Caco-2 (cell line): ENCODE data around the gene SRM. TPM values are rescaled to one million over a fixed set of nuclear protein-coding genes. Genes with fewer than 3 reads are reported as not detected.
"Not testable (repeated sequence)": the region's sequence is repeated elsewhere in the genome, so short reads cannot be mapped to it uniquely, and the experiment has no call there.

Experiments
- BruUV-seq: library from RNA; stranded (reverse); fragments of 400-500 nt; replicated peaks from 2 replicates; lab custom pipeline; 2021; lab: Mats Ljungman, UMichigan
- CTCF ChIA-PET: fragments of 300-600 bp; sonication (Branson Sonifier 250); formaldehyde crosslinking; loops from one replicate; lab custom pipeline; 2022; ENCODE audit warnings: antibody characterized with exemption; lab: Charles Lee
- POLR2A ChIA-PET: fragments of 300-600 bp; sonication (Branson Sonifier 250); formaldehyde crosslinking; loops from one replicate; lab custom pipeline; 2022; ENCODE audit warnings: antibody characterized with exemption; lab: Charles Lee
- DNase-seq, 2 experiments: peaks; one replicate each; pipeline versions ENCODE4 v3.0.0 to v3.0.0-alpha.2; 2020 to 2022
- H3K27me3 ChIP-seq: replicated peaks from 2 replicates; pipeline ENCODE4 v1.6.0; 2011; ENCODE audit warnings: low read length; ENCODE audit not compliant: control insufficient read depth, insufficient read depth
- H3K36me3 ChIP-seq: 2 replicates; pipeline ENCODE4 v1.5.1; 2011; ENCODE audit warnings: low read length; ENCODE audit not compliant: control insufficient read depth, insufficient read depth
- H3K4me1 ChIP-seq: fragments of 250-450 bp; sonication (Bioruptor Pico); 2 replicates; pipeline ENCODE4 v1.5.1; 2020; ENCODE audit warnings: mild to moderate bottlenecking
- H3K4me3 ChIP-seq: 2 replicates; pipeline ENCODE4 v1.5.1; 2011; ENCODE audit warnings: low read depth, mild to moderate bottlenecking, control low read depth, low read length
- H3K9me3 ChIP-seq: fragments of 250-450 bp; sonication (Bioruptor Pico); 2 replicates; pipeline ENCODE4 v1.5.1; 2020; ENCODE audit warnings: mild to moderate bottlenecking, moderate library complexity
- H3K27ac Mint-ChIP-seq: one replicate; pipeline ENCODE4 v1.8.0; 2022; ENCODE audit warnings: mixed read lengths; ENCODE audit not compliant: unreplicated experiment
- H3K27me3 Mint-ChIP-seq: one replicate; pipeline ENCODE4 v1.8.0; 2022; ENCODE audit warnings: mixed read lengths; ENCODE audit not compliant: insufficient read depth, unreplicated experiment
- H3K36me3 Mint-ChIP-seq: one replicate; pipeline ENCODE4 v1.8.0; 2022; ENCODE audit warnings: mild to moderate bottlenecking, mixed read lengths; ENCODE audit not compliant: insufficient read depth, unreplicated experiment
- H3K4me1 Mint-ChIP-seq: one replicate; pipeline ENCODE4 v1.8.0; 2022; ENCODE audit warnings: low read depth, mixed read lengths; ENCODE audit not compliant: unreplicated experiment
- H3K4me3 Mint-ChIP-seq: one replicate; pipeline ENCODE4 v1.8.0; 2022; ENCODE audit warnings: mild to moderate bottlenecking, moderate library complexity, mixed read lengths; ENCODE audit not compliant: unreplicated experiment
- H3K9me3 Mint-ChIP-seq: one replicate; pipeline ENCODE4 v1.8.0; 2022; ENCODE audit warnings: mixed read lengths; ENCODE audit not compliant: unreplicated experiment
- intact Hi-C: fragments of 100-400 bp; cut with micrococcal nuclease; formaldehyde crosslinking; loops from one replicate; pipeline ENCODE4 v1.10.0; 2022; ENCODE audit not compliant: unreplicated experiment
- total RNA-seq: library from RNA; stranded (reverse); gene quantifications from 2 replicates; pipeline ENCODE4 v1.2.3, GENCODE V29; 2022
- TF ChIP-seq, protein P1 (sequence below), 2 experiments: fragments of 200-600 bp in 1 of 2; IDR thresholded peaks; 1 replicate in 1 of 2; 2 replicates in 1 of 2; pipeline versions ENCODE4 v1.5.1 to v1.8.0; 2011 to 2022; ENCODE audit warnings: antibody characterized with exemption in 1 of 2, control low read depth in 1 of 2, inconsistent platforms in 1 of 2, low read depth in 1 of 2, low read length in 1 of 2, mild to moderate bottlenecking in 1 of 2, moderate library complexity in 1 of 2; ENCODE audit not compliant: insufficient read depth in 1 of 2, severe bottlenecking in 1 of 2, unreplicated experiment in 1 of 2

Gene SRM
- total RNA-seq, 1 experiment from 2014 or later: 125 TPM

DNA sequence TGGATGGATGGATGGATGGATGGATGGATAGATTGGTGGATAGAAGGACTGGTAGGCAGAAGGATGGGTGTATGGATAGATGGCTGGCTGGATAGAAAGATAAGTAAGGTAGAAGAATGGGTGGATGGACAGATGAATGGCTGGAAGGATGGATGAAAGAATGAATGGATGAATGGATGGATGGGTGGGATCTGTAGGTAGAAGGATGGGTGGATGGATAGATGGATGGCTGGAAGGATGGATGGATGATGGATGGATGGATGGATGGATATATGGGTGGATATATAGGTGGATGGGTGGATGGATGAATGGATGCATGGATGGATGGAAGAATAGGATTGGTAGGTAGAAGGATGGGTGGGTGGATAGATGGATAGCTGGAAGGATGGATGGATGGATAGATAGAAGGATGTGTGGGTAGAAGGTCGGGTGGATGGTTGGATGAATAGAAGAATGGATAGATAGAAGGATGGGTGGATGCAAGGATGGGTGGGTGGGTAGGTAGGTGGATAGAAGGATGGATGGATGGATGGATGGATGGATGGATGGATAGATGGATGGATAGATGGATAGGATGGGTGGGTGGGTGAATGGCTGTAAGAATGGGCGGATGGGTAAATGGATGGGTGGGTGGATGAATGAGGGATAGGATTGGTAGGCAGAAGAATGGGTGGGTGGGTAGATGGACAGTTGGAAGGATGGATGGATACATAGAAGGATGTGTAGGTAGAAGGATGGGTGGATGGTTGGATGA lies 20.3 kb downstream of the SRM start:
- H3K27ac Mint-ChIP-seq: no peak overlapping the region
- ChIA-PET POLR2A (interaction anchor here (0.6 to 0.7 kb wide), 2 partner anchors 31 to 118 kb away, joined by 6 to 9 read pairs; no protein-coding TSS in a partner anchor), CTCF (interaction anchor here (0.6 kb wide), 1 partner anchor 637 kb away, joined by 5 read pairs; no protein-coding TSS in a partner anchor)
- H3K4me1 Mint-ChIP-seq: no peaks in the 10 kb centered on the region
- Histone ChIP-seq H3K27me3 (no peaks in the 10 kb centered on the region), H3K4me3 (no peak overlapping the region), H3K36me3 (no peaks in the 10 kb centered on the region), H3K9me3 (no peaks in the 10 kb centered on the region), H3K4me1 (no peaks in the 10 kb centered on the region)
- no peaks in the 10 kb centered on the region for H3K36me3 Mint-ChIP-seq
- no peak overlapping the region for H3K4me3 Mint-ChIP-seq
- no peaks in the 10 kb centered on the region for H3K27me3 Mint-ChIP-seq
- intact Hi-C loops: loop anchor here (5.0 kb wide), 1 partner anchor 608 kb away; no protein-coding TSS in a partner anchor
- no peak for DNase-seq
- H3K9me3 Mint-ChIP-seq: no peaks in the 10 kb centered on the region
- no TSS peak for BruUV-seq
- TF ChIP-seq, protein P1, sequence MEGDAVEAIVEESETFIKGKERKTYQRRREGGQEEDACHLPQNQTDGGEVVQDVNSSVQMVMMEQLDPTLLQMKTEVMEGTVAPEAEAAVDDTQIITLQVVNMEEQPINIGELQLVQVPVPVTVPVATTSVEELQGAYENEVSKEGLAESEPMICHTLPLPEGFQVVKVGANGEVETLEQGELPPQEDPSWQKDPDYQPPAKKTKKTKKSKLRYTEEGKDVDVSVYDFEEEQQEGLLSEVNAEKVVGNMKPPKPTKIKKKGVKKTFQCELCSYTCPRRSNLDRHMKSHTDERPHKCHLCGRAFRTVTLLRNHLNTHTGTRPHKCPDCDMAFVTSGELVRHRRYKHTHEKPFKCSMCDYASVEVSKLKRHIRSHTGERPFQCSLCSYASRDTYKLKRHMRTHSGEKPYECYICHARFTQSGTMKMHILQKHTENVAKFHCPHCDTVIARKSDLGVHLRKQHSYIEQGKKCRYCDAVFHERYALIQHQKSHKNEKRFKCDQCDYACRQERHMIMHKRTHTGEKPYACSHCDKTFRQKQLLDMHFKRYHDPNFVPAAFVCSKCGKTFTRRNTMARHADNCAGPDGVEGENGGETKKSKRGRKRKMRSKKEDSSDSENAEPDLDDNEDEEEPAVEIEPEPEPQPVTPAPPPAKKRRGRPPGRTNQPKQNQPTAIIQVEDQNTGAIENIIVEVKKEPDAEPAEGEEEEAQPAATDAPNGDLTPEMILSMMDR (IDR thresholded peaks at IDR 0.05; ENCODE audit: insufficient read depth in 1 of 2, low read depth in 1 of 2, low read length in 1 of 2, severe bottlenecking in 1 of 2, unreplicated experiment in 1 of 2): no peak

GRCh38 chr1:11037740-11038182 lies 22.1 kb downstream of the SRM start:
- CTCF ChIA-PET: interaction anchor here (0.6 to 1.4 kb wide), 25 partner anchors 8 to 615 kb away, joined by 3 to 15 read pairs (median 3); partner anchors contain the start of genes EXOSC10, MTOR, SRM and TARDBP
- Mint-ChIP-seq H3K27me3 (no peaks in the 10 kb centered on the region), H3K27ac (no peak overlapping the region), H3K36me3 (no peaks in the 10 kb centered on the region), H3K4me3 (no peak overlapping the region), H3K9me3 (no peaks in the 10 kb centered on the region), H3K4me1 (no peaks in the 10 kb centered on the region)
- no peaks in the 10 kb centered on the region for H3K9me3 ChIP-seq
- H3K4me3 ChIP-seq: no peak overlapping the region
- H3K4me1 ChIP-seq: no peaks in the 10 kb centered on the region
- no peaks in the 10 kb centered on the region for H3K27me3 ChIP-seq
- POLR2A ChIA-PET: interaction anchor here (0.6 to 0.7 kb wide), 2 partner anchors 14 to 22 kb away, joined by 3 read pairs; partner anchors contain the start of gene SRM
- intact Hi-C loops: loop anchor here (1.0 to 5.0 kb wide), 3 partner anchors 23 to 610 kb away; partner anchors contain the start of gene SRM
- peak; percentile 73 to 84 for DNase-seq
- TF ChIP-seq, protein P1 (IDR thresholded peaks at IDR 0.05; ENCODE audit: insufficient read depth in 1 of 2, low read depth in 1 of 2, low read length in 1 of 2, severe bottlenecking in 1 of 2, unreplicated experiment in 1 of 2): peak; percentile 89 to 92
- no TSS peak for BruUV-seq
- H3K36me3 ChIP-seq: no peaks in the 10 kb centered on the region

GRCh38 chr1:11037019-11037739 lies 22.6 kb downstream of the SRM start:
- BruUV-seq, H3K27me3 ChIP-seq, DNase-seq, H3K4me3 ChIP-seq, H3K9me3 ChIP-seq, H3K27me3 Mint-ChIP-seq, H3K27ac Mint-ChIP-seq, H3K36me3 Mint-ChIP-seq, H3K9me3 Mint-ChIP-seq, H3K4me1 Mint-ChIP-seq, H3K36me3 ChIP-seq, H3K4me3 Mint-ChIP-seq, H3K4me1 ChIP-seq: not testable (repeated sequence)
- CTCF ChIA-PET: interaction anchor here (0.6 to 1.4 kb wide), 23 partner anchors 8 to 616 kb away, joined by 3 to 15 read pairs (median 3); partner anchors contain the start of genes EXOSC10, MTOR, SRM and TARDBP
- intact Hi-C loops: loop anchor here (1.0 to 5.0 kb wide), 3 partner anchors 24 to 610 kb away; partner anchors contain the start of gene SRM
- POLR2A ChIA-PET: interaction anchor here (0.7 kb wide), 1 partner anchor 22 kb away, joined by 3 read pairs; the partner anchor contains the start of gene SRM
